ENCODE data around the gene CAMK1. TPM values are rescaled to one million over a fixed set of nuclear protein-coding genes. Genes with fewer than 3 reads are reported as not detected.
A peak's percentile ranks its signal among the peaks of the same experiment; 100 is the strongest.

Gene CAMK1
- total and polyA plus RNA-seq, 10 donors, result 10.1 to 30.5 (median 22.7) TPM

- peaks cover 0 to 72% (median 38%) of the 10 kb centered on the region in 6 donors for H3K36me3 ChIP-seq
- no peaks in the 10 kb centered on the region for H3K9me3 ChIP-seq
- no peaks in the 10 kb centered on the region for H3K27me3 ChIP-seq (replicated peaks in 1 of 7)
- TF ChIP-seq POLR2AphosphoS5 (IDR thresholded peaks at IDR 0.05) (no peak), POLR2A (IDR thresholded peaks at IDR 0.05) (peak in 1 of 3 donors; percentile 58)
- TF ChIP-seq, protein P1, sequence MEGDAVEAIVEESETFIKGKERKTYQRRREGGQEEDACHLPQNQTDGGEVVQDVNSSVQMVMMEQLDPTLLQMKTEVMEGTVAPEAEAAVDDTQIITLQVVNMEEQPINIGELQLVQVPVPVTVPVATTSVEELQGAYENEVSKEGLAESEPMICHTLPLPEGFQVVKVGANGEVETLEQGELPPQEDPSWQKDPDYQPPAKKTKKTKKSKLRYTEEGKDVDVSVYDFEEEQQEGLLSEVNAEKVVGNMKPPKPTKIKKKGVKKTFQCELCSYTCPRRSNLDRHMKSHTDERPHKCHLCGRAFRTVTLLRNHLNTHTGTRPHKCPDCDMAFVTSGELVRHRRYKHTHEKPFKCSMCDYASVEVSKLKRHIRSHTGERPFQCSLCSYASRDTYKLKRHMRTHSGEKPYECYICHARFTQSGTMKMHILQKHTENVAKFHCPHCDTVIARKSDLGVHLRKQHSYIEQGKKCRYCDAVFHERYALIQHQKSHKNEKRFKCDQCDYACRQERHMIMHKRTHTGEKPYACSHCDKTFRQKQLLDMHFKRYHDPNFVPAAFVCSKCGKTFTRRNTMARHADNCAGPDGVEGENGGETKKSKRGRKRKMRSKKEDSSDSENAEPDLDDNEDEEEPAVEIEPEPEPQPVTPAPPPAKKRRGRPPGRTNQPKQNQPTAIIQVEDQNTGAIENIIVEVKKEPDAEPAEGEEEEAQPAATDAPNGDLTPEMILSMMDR (IDR thresholded peaks at IDR 0.05 in 8 of 11, conservative IDR thresholded peaks at IDR 0.05 in 3 of 11), result no peak
- intact Hi-C loops (cut with DNase I; ENCODE audit: low total_unique reads), result no loop called here
- peak overlapping the region; percentile 68 to 98 (median 88) for H3K4me3 ChIP-seq
- 13 to 35% (median 15%) methylated on average over 5 to 14 of the region's 14 CpGs for WGBS, 5 donors
- peaks cover 34 to 67% (median 56%) of the 10 kb centered on the region in 6 donors for H3K4me1 ChIP-seq
- DNase-seq, result no peak
- peak overlapping the region; percentile 96 to 99 (median 98) for H3K27ac ChIP-seq
Observed at GRCh38 chr3:9791790-9792404, 22.1 kb upstream of the CAMK1 start.

DNA sequence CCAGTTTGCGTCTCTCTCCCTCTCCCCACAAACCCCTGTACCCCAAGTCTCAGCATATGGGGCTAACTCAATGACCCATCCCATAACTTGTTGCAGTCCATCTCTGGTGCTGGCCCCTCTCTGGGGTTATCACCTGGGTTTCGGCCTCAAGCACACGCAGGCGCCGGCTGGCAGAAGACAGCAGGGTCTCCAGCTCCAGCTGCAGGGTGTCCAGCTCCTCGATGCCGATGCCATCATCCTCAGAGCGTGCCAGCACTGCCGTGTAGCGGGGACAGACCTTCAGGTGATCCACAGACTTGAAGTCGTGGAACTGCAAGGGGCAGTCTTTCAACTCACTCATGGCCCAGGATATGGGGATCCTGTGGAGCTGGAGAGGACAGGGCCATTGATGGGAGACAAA lies 21.4 kb upstream of the CAMK1 start:
- intact Hi-C loops (cut with DNase I; ENCODE audit: low total_unique reads), result no loop called here

GRCh38 chr3:9787714-9788113 lies 18.0 kb upstream of the CAMK1 start:
- no peak for DNase-seq
- peaks cover 0 to 85% (median 71%) of the 10 kb centered on the region in 6 donors for H3K36me3 ChIP-seq
- peaks cover 7 to 39% (median 24%) of the 10 kb centered on the region in 6 donors for H3K4me1 ChIP-seq
- intact Hi-C loops (cut with DNase I; ENCODE audit: low total_unique reads), result no loop called here
- no peaks in the 10 kb centered on the region for H3K9me3 ChIP-seq
- H3K4me3 ChIP-seq, result no peak overlapping the region
- H3K27ac ChIP-seq, result peak overlapping the region in 1 of 8 donors; percentile 1
- no peaks in the 10 kb centered on the region for H3K27me3 ChIP-seq (replicated peaks in 1 of 7)
- 81 to 91% (median 87%) methylated on average over 6 of the region's 6 CpGs for WGBS, 5 donors
- TF ChIP-seq POLR2AphosphoS5 (IDR thresholded peaks at IDR 0.05), result no peak
- no peak for TF ChIP-seq POLR2A (IDR thresholded peaks at IDR 0.05)
- TF ChIP-seq, protein P1 (IDR thresholded peaks at IDR 0.05 in 8 of 11, conservative IDR thresholded peaks at IDR 0.05 in 3 of 11), result no peak

More for the DNA sequence above, 21.4 kb upstream of the CAMK1 start:
- H3K4me3 ChIP-seq, result peak overlapping the region in 3 of 8 donors; percentile 68 to 95 (median 86)
- peaks cover 30 to 62% (median 49%) of the 10 kb centered on the region in 6 donors for H3K4me1 ChIP-seq
- H3K27me3 ChIP-seq (replicated peaks in 1 of 7), result no peaks in the 10 kb centered on the region
- TF ChIP-seq, protein P1 (IDR thresholded peaks at IDR 0.05 in 8 of 11, conservative IDR thresholded peaks at IDR 0.05 in 3 of 11), result no peak
- H3K9me3 ChIP-seq, result no peaks in the 10 kb centered on the region
- peak overlapping the region in 7 of 8 donors; percentile 96 to 99 (median 98) for H3K27ac ChIP-seq
- no peak for DNase-seq
- 92 to 96% (median 94%) methylated on average over 5 to 11 of the region's 11 CpGs for WGBS, 5 donors
- peaks cover 0 to 72% (median 44%) of the 10 kb centered on the region in 6 donors for H3K36me3 ChIP-seq

GRCh38 chr3:9786825-9787669 lies 17.3 kb upstream of the CAMK1 start:
- Histone ChIP-seq H3K4me3 (no peak overlapping the region), H3K27ac (peak overlapping the region in 1 of 8 donors; percentile 1), H3K4me1 (peaks cover 12 to 43% (median 29%) of the 10 kb centered on the region in 6 donors), H3K36me3 (peaks cover 0 to 91% (median 77%) of the 10 kb centered on the region in 6 donors), H3K9me3 (no peaks in the 10 kb centered on the region), H3K27me3 (replicated peaks in 1 of 7) (no peaks in the 10 kb centered on the region)
- DNase-seq, result no peak
- intact Hi-C loops (cut with DNase I; ENCODE audit: low total_unique reads), result no loop called here
- 87 to 93% (median 90%) methylated on average over 13 of the region's 13 CpGs for WGBS, 5 donors
- TF ChIP-seq POLR2AphosphoS5 (IDR thresholded peaks at IDR 0.05), result peak in 2 of 3 donors; percentile 5 to 12
- TF ChIP-seq, protein P1 (IDR thresholded peaks at IDR 0.05 in 8 of 11, conservative IDR thresholded peaks at IDR 0.05 in 3 of 11), result peak in 2 of 11 experiments; percentile 30 to 46
- TF ChIP-seq POLR2A (IDR thresholded peaks at IDR 0.05), result no peak
